ENCODE measurements around the gene CD81.

DNA sequence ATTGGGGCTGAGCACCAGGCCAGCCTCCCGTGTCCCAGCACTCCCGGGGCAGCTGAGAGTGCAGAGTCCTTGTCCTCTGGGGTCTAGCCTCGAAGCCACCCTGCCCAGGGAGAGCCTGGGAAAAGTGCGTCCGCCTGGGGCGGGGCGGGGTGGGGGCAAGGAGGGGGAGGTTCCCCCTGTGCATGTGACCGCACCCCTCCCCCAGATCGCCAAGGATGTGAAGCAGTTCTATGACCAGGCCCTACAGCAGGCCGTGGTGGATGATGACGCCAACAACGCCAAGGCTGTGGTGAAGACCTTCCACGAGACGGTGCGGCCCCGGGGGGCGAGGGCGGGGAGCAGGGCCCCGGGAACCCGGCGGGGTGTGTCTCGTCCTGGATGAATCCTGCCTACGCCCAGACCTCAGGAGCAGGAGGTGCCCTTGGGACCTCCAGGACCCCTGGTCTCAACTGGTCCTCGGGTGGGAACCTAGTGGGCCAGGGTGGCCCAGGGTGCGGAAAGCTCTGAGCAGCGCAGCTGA lies 18.2 kb downstream of the CD81 start:
- TF ChIP-seq, protein P1, sequence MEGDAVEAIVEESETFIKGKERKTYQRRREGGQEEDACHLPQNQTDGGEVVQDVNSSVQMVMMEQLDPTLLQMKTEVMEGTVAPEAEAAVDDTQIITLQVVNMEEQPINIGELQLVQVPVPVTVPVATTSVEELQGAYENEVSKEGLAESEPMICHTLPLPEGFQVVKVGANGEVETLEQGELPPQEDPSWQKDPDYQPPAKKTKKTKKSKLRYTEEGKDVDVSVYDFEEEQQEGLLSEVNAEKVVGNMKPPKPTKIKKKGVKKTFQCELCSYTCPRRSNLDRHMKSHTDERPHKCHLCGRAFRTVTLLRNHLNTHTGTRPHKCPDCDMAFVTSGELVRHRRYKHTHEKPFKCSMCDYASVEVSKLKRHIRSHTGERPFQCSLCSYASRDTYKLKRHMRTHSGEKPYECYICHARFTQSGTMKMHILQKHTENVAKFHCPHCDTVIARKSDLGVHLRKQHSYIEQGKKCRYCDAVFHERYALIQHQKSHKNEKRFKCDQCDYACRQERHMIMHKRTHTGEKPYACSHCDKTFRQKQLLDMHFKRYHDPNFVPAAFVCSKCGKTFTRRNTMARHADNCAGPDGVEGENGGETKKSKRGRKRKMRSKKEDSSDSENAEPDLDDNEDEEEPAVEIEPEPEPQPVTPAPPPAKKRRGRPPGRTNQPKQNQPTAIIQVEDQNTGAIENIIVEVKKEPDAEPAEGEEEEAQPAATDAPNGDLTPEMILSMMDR (IDR thresholded peaks at IDR 0.05 in 4 of 5, conservative IDR thresholded peaks at IDR 0.05 in 1 of 5), result no peak
- TF ChIP-seq POLR2A (IDR thresholded peaks at IDR 0.05), result no peak

All from gastrocnemius medialis (tissue), 4 donors.